WI38 (cell line): ENCODE measurements around the gene CALN1.
"Not testable (repeated sequence)": the region's sequence is repeated elsewhere in the genome, so short reads cannot be mapped to it uniquely, and the experiment has no call there.

Experiments used
- H3K4me3 ChIP-seq: 2 replicates; pipeline ENCODE4 v1.5.1; 2011; ENCODE audit warnings: low read depth, mild to moderate bottlenecking, control low read depth, low read length
- TF ChIP-seq, protein P1 (sequence below): IDR thresholded peaks from 2 replicates; pipeline ENCODE4 v1.5.1; 2012; ENCODE audit warnings: low read depth, mild to moderate bottlenecking, control low read depth, low read length

CALN1 gene

DNA sequence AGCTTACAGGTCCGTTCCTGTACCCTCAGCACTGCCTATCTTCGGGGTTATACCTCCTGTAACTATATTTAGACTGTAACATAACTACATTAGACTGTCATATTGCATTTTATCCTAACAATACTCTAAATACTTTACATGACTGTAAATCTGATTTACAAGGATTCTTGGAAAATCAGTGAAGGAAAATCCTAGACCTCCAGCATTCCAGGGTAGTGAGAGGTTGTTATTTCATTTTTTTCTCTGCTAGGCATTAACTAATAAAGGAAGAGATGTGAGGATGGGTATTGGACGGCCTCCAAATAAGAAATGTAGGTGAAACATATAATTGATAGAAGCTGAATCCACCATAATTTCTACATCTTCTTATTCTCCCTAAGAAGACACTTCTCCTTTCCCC lies 569.4 kb downstream of the CALN1 start:
- no peak overlapping the region for H3K4me3 ChIP-seq
- TF ChIP-seq, protein P1, sequence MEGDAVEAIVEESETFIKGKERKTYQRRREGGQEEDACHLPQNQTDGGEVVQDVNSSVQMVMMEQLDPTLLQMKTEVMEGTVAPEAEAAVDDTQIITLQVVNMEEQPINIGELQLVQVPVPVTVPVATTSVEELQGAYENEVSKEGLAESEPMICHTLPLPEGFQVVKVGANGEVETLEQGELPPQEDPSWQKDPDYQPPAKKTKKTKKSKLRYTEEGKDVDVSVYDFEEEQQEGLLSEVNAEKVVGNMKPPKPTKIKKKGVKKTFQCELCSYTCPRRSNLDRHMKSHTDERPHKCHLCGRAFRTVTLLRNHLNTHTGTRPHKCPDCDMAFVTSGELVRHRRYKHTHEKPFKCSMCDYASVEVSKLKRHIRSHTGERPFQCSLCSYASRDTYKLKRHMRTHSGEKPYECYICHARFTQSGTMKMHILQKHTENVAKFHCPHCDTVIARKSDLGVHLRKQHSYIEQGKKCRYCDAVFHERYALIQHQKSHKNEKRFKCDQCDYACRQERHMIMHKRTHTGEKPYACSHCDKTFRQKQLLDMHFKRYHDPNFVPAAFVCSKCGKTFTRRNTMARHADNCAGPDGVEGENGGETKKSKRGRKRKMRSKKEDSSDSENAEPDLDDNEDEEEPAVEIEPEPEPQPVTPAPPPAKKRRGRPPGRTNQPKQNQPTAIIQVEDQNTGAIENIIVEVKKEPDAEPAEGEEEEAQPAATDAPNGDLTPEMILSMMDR: no peak

DNA sequence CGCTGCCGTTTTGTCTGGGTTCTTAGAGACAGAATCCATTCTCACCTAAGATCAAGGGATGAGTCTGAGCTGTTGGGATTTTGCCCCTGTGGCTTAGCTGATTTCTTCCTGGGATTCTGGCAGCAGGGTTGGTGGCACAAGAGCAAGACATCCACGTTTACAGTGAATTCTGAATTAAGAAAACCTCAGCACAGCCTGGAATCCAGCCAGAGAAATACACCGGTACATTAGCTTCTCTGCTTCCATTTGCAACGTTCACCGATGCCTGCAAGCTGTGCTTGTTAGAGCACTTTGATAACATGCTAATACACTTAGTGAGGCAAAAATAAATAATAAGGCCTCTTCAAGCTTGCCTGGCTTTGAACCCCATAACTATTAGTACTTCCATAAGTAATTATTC lies 569.8 kb downstream of the CALN1 start:
- TF ChIP-seq, protein P1: no peak
- H3K4me3 ChIP-seq: no peak overlapping the region

DNA sequence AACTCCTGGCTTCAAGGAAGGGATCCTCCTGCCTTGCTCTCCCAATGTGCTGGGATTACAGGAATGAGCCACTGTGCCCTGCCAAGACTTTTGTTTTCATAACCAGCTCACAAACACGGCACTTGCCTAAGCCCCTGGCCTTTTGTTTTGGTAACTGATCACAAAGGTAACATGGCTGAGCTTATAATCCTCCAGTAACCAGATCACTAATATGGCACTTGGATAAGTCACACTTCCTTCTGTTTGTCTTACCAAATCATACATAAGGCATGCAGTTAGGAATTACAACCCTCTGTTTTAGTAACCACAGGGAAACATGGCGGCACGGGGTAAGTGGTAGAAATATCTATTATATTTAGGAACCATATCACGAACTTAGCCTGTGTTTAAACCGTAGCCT lies 577.1 kb downstream of the CALN1 start:
- TF ChIP-seq, protein P1: no peak
- no peak overlapping the region for H3K4me3 ChIP-seq

DNA sequence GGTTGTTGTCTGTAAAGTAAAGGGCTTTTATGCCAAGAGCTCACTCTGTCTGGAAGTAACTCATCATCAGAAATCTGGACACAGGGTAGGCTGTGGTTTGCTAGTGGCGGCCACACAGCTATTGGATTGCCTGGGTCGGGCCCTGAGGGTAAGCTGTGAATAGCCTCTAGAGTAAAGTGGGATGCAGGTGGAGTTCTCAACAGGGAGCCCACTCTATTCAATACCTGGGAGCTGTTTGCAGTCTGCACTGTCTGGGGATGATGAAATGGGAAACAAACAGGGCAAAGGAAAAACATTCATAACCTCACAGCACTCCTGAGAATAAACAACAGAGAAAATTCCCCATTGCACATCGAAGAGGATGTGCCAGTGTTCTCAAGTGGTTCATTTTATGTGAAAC lies 582.6 kb downstream of the CALN1 start:
- TF ChIP-seq, protein P1: no peak
- no peak overlapping the region for H3K4me3 ChIP-seq

DNA sequence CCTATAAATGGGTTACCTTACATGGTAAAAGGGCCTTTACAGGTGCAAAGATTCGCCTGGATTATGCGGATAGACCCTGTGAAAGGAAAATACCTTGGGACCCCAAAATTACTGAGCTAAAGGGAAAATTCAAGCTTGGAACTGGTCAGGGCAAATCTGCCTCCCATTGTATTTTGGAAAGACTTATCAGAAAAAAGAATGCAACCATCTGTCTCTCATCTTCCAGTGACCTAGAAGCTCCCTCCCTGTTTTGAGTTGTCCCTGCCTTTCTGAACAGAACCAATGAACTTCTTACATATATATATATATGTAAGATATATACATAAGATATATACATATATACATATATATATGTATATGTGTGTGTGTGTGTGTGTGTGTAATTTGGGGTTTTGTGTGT lies 583.8 kb downstream of the CALN1 start:
- TF ChIP-seq, protein P1: no peak
- no peak overlapping the region for H3K4me3 ChIP-seq

DNA sequence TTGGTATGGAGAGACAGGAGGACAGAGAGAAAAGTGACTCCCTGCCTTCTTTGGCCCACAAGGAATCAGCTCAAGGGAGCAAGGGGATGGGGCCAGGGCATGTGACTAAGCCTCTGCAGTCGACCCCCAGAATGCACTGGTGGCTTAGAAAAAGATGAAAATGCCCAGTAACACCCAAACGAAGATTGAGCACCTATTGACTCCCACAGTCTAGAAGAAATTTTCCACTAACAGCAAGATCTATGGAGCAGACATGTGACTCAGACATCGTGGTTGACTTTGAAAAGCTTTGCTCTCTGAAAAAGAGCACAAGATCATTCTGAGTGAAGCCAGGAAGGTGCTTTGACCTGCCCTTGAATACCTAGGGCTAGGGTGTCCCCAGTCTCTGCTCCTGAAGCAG lies 586.0 kb downstream of the CALN1 start:
- TF ChIP-seq, protein P1: no peak
- H3K4me3 ChIP-seq: no peak overlapping the region

DNA sequence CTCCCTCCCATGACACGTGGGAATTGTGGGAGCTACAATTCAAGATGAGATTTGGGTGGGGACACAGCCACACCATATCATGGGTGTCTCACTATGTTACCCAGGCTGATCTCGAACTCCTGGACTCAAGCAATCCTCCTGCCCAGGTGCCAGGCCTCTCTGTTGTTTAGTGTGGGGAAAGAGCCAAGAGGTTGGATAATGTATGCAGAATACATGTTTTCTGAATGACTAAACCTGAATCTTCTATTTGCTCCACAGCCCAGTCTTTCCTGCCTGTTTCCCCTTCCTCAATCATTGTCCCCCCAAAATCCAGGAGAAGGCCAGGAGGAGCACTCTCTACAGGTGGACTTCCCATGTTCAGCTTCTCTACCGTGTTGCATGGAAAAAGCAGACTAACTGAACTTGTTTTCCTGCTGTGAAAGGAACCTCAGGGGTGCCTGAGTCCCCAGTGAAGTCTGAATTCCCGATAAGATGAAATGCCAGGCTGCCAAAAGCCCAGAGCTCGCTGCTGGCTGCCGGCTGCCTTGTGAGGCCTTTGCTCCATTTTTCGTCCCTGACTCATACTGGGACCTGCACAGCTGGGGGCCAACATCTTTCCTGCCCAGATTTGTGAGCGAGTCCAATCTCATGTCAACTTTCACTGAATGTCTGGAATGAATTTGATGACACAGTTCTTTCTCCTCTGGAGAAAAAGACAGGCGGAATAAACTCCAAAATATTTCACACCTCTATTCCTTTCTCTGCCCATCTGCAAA lies 588.0 kb downstream of the CALN1 start:
- no peak overlapping the region for H3K4me3 ChIP-seq
- TF ChIP-seq, protein P1: no peak

DNA sequence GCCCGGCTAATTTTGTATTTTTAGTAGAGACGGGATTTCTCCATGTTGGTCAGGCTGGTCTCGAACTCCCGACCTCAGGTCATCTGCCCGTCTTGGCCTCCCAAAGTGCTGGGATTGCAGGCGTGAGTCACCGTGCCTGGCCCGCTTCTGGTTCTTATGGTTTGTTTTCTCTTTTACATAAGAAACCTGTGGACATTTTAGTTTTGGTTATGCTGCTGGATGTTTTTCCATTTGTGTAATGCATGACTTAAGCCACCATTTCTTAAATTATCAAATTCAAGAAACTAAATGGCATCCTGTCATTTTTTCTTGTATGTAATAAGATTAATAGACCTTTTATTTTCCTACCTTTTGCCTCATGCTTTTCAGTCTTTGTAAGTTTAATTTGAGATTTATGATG lies 589.7 kb downstream of the CALN1 start:
- H3K4me3 ChIP-seq: not testable (repeated sequence)
